ENCODE measurements around the gene DBN1. TPM values are rescaled to one million over a fixed set of nuclear protein-coding genes. Genes with fewer than 3 reads are reported as not detected.

The DBN1 gene
- total RNA-seq, 6 donors from 2014 or later = 17.0 to 55.6 (median 30.1) TPM

GRCh38 chr5:177495243-177496060 lies 22.0 kb upstream of the DBN1 start:
- DNase-seq = peak; percentile 60 to 68
- 56 to 66% methylated on average over 9 to 10 of the region's 14 CpGs for WGBS, 2 donors
- peaks cover 45 to 78% (median 55%) of the 10 kb centered on the region in 4 donors for H3K4me1 ChIP-seq
- peak; percentile 1 to 56 for ATAC-seq (ENCODE audit: low FRiP score in 2 of 2)
- H3K27me3 ChIP-seq = no peaks in the 10 kb centered on the region
- TF ChIP-seq EP300 (IDR thresholded peaks at IDR 0.05) (no peak), CTCF (IDR thresholded peaks at IDR 0.05) (no peak), POLR2A (IDR thresholded peaks at IDR 0.05) (peak in 1 of 4 donors; percentile 28)
- peaks cover 0 to 25% (median 19%) of the 10 kb centered on the region in 4 donors for H3K36me3 ChIP-seq
- H3K9me3 ChIP-seq = no peaks in the 10 kb centered on the region
- H3K27ac ChIP-seq = peak overlapping the region; percentile 75 to 97 (median 86)
- H3K4me3 ChIP-seq = peak overlapping the region; percentile 24 to 89 (median 76)

- WGBS, 2 donors = 26 to 41% methylated on average over 7 to 9 of the region's 11 CpGs
- ATAC-seq (ENCODE audit: low FRiP score in 2 of 2) (peak; percentile 62), DNase-seq (peak; percentile 75 to 81)
- H3K27me3 ChIP-seq = no peaks in the 10 kb centered on the region
- H3K27ac ChIP-seq = peak overlapping the region; percentile 75 to 97 (median 86)
- H3K4me3 ChIP-seq = peak overlapping the region in 3 of 4 donors; percentile 12 to 82 (median 71)
- H3K36me3 ChIP-seq = peaks cover 0 to 34% (median 23%) of the 10 kb centered on the region in 4 donors
- TF ChIP-seq EP300 (IDR thresholded peaks at IDR 0.05) (no peak), POLR2AphosphoS5 (IDR thresholded peaks at IDR 0.05) (peak in 1 of 2 donors; percentile 21), POLR2A (IDR thresholded peaks at IDR 0.05) (no peak), CTCF (IDR thresholded peaks at IDR 0.05) (peak in 1 of 6 experiments; percentile 8)
- H3K9me3 ChIP-seq = no peaks in the 10 kb centered on the region
- H3K4me1 ChIP-seq = peaks cover 45 to 78% (median 55%) of the 10 kb centered on the region in 4 donors
Measured at GRCh38 chr5:177494346-177495195, 21.1 kb upstream of the DBN1 start.

- Histone ChIP-seq H3K9me3 (no peaks in the 10 kb centered on the region), H3K27ac (peak overlapping the region; percentile 75 to 97 (median 86)), H3K4me1 (peaks cover 45 to 77% (median 55%) of the 10 kb centered on the region in 4 donors), H3K27me3 (no peaks in the 10 kb centered on the region), H3K36me3 (peaks cover 0 to 41% (median 29%) of the 10 kb centered on the region in 4 donors), H3K4me3 (no peak overlapping the region)
- ATAC-seq (ENCODE audit: low FRiP score in 2 of 2) = no peak
- TF ChIP-seq EP300 (IDR thresholded peaks at IDR 0.05) (no peak), CTCF (IDR thresholded peaks at IDR 0.05) (no peak), POLR2A (IDR thresholded peaks at IDR 0.05) (no peak), POLR2AphosphoS5 (IDR thresholded peaks at IDR 0.05) (no peak)
- no peak for DNase-seq
- WGBS, 2 donors = 81 to 93% methylated on average over 5 of the region's 5 CpGs
Measured at GRCh38 chr5:177493795-177494345, 20.4 kb upstream of the DBN1 start.

GRCh38 chr5:177492841-177493240 lies 19.4 kb upstream of the DBN1 start:
- 61 to 85% methylated on average over 7 of the region's 7 CpGs for WGBS, 2 donors
- TF ChIP-seq CTCF (IDR thresholded peaks at IDR 0.05) = no peak
- Histone ChIP-seq H3K9me3 (no peaks in the 10 kb centered on the region), H3K36me3 (peaks cover 0 to 50% (median 38%) of the 10 kb centered on the region in 4 donors), H3K4me1 (peaks cover 39 to 67% (median 46%) of the 10 kb centered on the region in 4 donors), H3K4me3 (no peak overlapping the region), H3K27ac (peak overlapping the region in 3 of 4 donors; percentile 75 to 97 (median 87)), H3K27me3 (no peaks in the 10 kb centered on the region)
- no peak for ATAC-seq (ENCODE audit: low FRiP score in 2 of 2)
- DNase-seq = peak in 1 of 2 donors; percentile 45
